Stomach (tissue), 4 donors: ENCODE measurements around the gene NPS.

Source experiments
- CTCF ChIP-seq, 7 experiments: fragments of 450-650 bp in 4 of 7; fragments of 200-600 bp in 3 of 7; sonication (generic) in 3 of 7; IDR thresholded peaks; one replicate each; pipeline ENCODE4 v1.5.1; 2016 to 2019; ENCODE audit warnings: antibody characterized with exemption in 7 of 7, control low read depth in 2 of 7, mild to moderate bottlenecking in 1 of 7
- EP300 ChIP-seq: sonication (generic); formaldehyde crosslinking; IDR thresholded peaks from one replicate; pipeline ENCODE4 v1.6.1; 2017; ENCODE audit warnings: antibody characterized with exemption
- POLR2A ChIP-seq, 4 donors: fragments of 450-650 bp; IDR thresholded peaks; one replicate each; pipeline ENCODE4 v1.6.1; 2016; ENCODE audit warnings: antibody characterized with exemption in 4 of 4, control low read depth in 2 of 4, mild to moderate bottlenecking in 1 of 4, moderate library complexity in 1 of 4
- POLR2AphosphoS5 ChIP-seq, 3 donors: sonication (generic); formaldehyde crosslinking; IDR thresholded peaks; one replicate each; pipeline ENCODE4 v1.6.1; 2016; ENCODE audit warnings: antibody characterized with exemption in 3 of 3

GRCh38 chr10:127522298-127522697 is 26.8 kb upstream of the NPS start:
- TF ChIP-seq CTCF (IDR thresholded peaks at IDR 0.05) (no peak), POLR2A (IDR thresholded peaks at IDR 0.05) (no peak), EP300 (no peak), POLR2AphosphoS5 (IDR thresholded peaks at IDR 0.05) (no peak)
